ENCODE results near the gene STN1.

STN1 gene

DNA sequence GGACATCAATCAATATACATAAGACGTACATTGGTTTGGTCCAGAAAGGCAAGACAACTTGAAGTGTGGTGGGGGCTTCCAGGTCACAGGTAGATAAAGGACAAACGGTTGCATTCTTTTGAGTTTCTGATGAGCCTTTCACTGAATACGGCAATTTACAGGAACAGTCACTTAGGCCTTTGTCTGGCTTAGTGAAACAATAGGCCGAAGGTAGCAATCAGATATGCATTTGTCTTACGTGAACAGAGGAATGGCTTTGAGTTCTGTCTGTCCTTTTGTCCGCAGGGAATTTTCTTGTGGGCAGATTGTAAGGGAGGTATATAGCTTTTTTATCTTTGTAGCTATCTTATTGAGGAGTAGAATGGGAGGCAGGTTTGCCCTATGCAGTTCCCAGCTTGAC, 10.8 kb upstream of the STN1 start:
- DNase-seq, result no peak

DNA sequence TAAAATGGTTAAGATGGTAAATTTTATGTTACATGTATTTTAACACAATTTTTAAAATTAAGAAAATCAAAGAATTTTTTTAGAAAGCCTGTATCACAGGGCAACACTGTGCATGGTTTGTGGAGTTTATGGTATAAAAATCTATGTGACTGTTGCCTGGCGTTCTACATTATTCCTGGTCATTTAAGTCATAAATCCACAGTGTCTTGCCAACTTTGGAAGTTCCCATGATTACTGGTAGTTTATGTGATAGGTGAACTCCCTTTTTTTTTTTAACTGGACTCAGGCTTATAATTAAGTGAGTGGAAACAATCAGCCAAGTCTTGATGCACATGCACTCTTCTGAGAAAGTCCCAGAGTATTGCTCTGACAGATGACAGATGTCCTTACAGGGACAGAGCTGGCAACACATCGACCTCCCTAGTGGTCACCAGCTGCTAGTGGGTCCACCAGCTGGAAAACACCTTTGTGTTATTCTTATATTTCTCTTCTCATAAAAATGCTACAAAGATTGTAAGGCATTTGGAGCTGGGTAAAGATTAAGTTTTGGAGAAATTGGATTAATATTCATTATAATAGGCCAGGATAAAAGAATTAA, 8.8 kb upstream of the STN1 start:
- no peak for DNase-seq

DNA sequence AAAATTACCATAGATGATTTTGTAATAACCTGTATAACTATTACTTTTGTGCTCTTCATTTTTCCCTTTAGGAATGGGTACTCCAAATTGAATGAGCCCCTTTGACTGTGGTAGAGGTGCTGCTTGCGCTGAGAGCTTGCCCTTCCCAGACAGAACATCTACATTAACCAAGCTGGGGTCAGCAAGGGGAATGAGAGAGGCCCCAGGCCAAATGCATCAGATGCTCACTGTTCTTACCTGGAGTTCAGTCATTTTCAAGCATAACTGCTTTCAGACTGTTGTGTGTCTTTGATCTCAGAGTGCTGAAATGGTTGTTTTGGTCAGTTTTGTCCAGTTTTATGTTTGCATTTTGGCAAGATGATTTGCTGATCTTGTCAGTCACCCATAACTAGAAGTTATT, 7.6 kb upstream of the STN1 start:
- no peak for DNase-seq

DNA sequence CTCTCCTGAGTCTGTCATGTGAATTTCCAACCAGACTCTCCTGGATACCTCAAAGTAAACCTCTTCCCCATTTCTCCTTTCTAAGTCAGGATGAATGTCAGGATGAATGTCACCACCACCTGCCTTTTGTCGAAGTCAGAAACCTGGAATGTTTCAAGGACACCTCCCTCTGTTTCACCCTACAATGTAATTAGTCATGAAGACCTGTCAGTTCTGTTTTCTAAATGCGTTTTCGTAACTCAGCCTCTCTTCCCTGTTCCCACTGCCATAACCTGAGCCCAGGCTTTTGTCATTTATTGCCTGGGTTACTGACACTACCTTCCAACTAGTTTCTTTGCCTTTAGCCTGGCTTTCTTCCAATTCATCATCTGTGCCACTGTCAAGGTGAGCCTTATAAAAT, 5.5 kb upstream of the STN1 start:
- no peak for DNase-seq

DNA sequence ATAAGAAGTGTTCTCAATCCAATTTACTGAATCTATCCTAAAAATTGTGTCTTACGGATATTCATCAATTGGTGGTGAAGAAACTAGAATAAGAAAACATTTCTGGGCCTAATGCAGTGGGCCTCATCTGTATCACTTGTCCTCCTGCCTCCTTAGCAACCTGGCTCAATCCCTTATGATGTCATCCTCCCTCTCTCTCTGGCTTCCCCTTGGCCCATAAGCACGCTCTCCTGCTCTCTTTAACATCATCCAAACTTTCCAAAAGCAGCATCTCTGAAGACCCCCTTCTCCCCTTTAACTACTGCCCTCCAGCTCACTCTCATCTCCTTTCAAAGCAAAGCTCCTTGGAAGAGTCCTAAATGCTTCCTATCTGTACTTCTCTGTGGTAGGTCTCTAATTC, 4.7 kb upstream of the STN1 start:
- DNase-seq, result no peak

DNA sequence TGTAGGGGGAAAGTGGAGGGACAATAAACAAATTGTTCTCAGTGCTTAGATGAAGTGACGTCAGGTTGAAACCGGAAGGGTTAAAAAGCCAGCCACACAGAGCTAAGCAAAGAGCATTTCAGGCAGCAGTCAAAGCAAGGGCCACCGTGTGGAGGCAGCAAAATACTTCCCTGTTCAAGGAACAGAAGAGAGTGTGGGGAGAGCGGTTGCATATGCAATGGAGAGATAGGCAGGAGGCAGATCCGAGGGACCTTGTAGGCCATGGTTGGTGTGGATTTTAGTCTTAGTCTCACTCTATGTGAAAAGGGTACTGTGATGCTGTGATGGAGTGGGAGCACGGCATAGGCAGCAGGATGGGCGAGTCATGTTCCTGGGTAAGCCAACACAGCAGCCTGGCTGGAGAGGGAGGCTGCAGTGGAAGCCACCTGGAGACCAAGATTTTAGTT, 3.8 kb upstream of the STN1 start:
- no peak for DNase-seq

DNA sequence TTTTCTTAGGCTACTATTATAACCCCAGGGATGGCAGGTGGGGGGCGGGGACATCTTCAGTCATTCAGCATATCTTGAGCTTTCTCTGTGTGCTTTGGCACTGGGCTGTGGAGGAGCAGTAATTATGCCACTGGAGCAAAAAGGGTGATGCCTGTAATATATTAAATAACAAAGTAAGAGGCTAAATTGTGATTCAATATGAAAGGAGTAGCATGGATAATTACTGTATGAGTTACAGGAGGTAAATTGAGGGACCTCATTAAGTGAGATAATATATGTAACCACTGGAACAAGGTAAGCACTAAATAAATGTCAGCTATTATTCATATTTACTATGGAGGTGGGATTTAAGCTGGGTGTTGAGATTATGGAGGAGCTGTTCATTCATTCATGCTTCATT, 3.3 kb upstream of the STN1 start:
- DNase-seq, result no peak

DNA sequence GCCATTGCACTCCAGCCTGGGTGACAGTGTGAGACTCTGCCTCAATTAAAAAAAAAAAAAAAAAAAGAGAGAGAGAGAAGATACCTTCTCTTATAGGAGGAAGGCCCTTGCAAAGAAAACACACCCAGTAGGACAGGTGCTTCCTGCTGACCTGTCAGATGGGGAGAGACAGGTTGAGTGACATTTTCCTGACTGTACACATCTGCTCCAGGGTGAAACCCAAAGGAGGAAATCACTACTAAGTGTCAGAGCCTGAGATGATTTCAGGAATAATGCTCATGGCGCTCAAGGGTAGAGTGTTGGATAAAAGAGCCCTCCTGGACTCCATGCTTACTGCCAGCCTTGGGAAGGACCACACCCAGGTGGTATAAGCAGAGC, 1.7 kb upstream of the STN1 start:
- no peak for DNase-seq

DNA sequence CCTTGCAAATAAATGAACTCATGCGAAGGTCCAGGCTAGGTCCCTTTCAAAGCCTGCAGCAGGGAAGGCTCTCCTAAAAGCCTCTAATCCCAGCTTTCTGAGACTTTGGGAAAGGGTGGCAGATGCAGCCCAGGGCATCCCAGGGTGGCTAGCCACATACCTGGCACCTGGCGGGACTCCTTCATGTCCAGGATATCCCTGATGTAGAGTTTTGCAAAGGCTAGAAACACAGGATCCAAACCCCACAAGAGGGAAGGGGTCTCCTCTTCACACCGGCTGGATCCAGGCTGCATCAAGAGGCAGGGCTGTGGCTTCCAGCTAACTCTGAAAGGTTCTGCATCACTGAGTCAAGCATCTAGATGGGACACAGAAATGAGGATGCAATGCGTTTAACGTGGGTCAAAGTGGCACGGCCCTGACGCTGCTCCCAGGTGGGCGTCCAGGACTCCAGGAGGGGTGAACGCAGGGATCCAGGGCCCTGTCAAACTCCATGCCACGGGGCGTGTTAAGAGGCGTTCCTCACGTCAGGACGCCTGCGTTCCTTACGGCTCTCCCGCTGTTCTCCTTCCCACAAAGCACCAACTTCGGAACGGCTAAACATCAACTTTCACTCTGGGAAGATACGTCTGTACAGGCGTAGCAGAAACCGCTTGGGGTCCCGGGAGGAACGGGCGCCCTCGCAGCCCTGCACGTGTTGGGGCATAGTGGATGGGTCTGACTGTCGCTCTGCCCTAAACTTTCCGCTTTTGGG, 507 bp downstream of the STN1 start:
- DNase-seq, result no peak

DNA sequence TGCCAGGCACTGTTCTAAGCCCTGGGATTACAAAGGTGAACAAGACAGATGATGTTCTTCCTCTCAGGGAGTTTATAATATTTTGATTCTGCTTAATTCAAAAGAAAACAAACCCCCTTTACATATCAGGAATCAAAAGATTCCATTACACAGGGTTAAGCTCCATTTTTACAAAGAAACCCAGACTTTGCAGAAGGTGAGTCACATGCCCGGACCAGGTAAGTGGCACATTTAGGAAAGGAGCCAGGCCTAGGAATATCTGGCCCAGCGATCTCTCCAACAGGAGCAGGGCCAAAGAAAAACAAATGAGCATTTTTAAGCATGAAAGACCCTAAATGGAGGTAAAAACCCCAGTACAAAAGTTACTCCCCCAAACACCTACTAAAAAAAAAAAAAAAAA, 1.1 kb downstream of the STN1 start:
- DNase-seq, result no peak

DNA sequence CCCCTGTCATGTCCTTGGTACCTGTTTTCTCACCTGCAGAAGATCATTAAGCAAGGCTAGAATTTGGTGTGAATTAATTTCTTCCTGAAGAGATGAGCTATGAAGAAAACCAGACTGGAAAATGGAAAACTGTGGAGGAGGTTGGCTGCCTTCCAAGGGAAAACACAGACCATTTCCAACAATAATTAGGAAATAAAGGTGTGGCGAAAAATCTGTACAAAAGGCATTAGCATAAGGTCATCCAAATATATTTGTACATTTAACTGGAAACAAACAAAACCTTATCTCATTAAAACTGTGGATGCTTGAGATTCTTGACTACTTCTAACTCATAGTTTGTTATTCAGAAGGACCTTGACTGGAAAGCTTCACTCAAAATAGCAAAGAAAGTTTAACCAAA, 1.7 kb downstream of the STN1 start:
- DNase-seq, result no peak

DNA sequence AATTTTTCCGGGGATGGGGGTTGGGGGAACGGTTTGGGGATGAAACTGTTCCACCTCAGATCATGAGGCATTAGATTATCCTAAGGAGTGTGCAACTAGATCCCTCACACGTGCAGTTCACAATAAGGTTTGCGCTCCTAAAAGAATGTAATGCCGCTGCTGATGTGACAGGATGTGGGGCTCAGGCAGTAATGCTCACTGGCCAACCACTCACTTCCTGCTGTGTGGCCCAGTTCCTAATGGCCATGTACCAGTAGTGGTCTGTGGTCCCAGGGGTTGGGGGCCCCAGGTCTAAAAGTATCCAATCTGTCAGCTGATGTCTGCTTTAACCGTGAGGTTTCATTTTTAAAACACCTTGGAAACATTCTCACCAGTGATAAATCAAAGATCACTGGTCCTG, 2.2 kb downstream of the STN1 start:
- DNase-seq, result no peak

DNA sequence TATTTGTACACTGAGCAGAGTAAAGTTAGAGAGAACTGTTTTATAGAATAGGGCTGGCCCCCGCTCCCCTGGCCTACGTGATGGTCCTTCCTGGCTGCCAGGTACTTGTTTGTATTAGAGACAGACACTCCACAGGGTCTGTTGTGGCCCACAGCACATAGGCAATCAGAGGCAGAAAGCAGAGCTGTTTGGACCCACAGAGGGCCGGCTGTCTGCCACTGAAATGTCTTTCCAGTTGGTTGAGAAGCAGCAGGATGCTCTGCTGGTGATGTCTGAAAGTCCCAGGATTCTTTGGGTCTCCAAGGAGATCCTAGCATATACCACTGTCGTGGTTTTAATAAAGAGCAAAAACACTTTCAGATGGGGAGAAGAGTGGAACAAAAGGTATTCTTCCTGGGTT, 5.2 kb downstream of the STN1 start:
- no peak for DNase-seq

DNA sequence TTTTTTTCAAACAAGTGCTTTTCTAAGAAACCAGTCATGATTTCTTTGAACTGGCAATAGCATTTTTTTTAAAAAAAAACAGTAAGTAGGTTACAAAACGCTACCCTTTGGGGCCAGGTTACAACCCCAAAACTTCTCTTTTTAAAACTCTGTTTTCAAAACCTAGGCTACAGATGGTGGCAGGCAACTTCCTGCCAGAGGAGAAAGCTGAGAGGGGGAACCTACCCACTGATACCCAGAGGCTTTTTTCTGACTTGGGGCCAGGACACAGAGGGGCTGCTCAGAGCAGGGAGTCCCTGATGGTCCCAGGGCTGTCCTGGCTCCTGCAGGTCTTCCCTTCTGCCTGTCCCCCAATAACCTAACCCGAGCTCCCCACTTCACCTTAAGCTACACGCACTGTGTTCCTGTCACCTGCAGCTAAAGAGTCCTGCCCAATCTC, 6.9 kb downstream of the STN1 start:
- DNase-seq, result no peak

DNA sequence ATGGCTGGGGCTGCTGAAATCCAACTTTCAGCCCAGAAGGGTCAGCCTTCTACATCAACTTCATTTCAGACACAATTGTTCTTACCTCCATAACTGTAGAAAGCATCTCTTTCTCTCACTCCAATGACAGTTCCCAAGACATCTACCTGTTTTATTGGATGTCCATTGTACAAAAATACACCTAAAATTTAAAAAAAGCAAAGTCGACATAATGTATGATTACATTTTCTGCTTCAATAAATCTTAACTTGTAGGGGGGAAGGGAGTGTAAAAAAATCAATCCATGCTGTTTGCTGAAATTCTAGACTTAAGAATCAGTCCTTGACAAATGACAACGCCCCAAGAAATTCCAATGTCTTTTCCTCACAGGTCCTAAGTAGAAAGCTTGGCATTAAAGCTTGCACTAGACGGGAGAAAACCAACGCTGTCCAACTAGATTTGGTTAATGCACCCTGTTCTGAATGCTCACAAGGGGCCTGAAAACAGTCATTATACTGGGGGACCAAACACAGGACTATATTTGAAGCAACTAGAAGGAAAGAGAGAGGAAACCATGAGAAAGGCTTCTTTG, 7.5 kb downstream of the STN1 start:
- DNase-seq, result no peak

DNA sequence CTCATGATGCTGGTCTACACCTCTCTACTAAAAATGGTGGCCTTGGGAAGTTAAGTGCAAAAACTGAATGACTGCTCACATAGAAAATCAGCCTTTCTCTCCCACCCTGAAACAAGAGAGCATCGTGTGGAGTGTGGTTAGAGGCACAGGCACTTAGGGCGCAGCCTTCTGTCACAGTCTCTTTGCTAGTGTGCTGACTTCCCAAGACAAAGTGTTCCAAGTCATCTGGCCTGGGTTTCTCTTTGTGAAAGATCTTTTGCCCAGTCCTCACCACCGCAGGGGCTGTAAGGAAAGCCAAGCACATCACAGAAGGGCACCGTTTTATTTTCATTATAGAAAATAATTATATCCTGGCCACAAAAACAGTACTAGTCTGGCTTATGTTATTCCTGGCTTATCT, 12.5 kb downstream of the STN1 start:
- DNase-seq, result no peak

DNA sequence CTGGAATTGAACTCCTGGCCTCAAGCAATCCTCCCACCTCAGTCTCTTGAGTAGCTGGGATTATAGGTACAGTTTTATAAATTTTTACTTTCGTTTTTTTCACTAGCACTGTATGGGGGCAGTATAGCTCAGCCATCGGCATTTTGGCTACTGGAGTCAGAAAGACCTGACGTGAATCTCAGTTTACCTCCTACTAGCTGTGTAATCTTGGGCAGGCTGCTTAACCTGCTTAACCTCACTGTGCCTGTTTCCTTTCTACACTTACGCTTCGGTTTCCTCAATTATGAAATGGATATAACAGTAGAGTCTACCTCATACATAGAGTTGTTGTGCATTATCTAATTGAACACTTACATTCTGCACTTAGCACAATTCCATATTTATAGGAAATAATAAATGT, 16.7 kb downstream of the STN1 start:
- DNase-seq, result no peak

DNA sequence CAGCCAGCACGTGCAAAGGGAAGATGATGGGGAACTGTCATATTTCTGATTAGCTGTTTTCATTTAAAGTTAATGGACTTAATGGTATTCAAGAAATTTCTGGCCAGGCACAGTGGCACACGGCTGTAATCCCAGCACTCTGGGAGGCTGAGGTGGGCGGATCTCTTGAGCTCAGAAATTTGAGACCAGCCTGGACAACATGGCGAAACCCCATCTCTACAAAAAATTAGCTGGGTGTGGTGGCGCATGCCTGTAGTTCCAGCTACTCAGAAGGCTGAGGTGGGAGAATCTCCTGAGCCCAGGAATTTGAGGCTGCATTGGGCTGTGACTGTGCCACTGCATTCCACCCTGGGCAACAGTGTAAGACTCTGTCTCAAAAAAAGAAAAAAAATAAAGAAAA, 18.7 kb downstream of the STN1 start:
- DNase-seq, result no peak

DNA sequence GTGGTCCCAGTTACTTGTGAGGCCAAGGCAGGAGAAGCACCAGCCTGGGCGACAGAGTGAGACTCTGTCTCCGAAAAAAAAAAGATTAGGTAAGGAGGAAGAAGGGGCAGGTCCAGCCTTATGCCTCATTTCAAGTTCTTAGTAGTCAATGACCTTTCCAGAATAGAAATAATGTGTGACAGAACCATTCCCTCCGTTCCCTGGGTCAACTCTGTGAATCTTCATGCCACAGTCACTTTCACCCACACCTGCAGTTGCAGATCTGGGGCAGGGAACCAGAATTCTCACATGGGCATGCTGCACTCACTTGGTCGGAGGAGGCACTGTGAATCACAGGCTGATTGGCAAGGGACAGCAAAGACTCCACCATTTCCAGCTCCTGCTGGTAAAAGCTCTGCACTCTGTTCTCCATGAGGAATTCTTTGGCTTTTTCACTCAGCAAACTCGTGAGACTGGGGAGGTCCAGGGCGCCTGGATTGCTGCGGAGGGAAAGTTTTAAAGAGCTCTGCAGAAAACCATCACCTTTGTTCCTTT, 20.7 kb downstream of the STN1 start:
- no peak for DNase-seq

DNA sequence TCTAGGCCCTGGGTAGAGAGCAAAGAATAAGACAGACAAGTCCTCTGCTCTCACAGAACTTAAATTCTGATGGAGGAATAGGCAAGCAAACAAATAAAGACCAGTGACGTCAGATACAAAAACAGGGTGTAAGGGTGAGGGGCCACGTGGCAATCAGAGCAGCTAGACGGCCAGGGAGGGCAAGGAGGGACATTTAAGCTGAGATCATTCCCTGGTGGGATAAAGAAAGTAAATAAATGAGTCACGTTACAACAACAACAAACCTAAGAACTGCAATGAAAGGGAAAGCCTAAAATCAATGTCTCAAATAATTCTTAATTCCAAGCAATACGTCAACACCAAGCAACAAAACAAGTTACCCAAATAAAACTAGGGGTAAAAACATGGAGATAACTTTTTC, 21.8 kb downstream of the STN1 start:
- DNase-seq, result no peak

DNA sequence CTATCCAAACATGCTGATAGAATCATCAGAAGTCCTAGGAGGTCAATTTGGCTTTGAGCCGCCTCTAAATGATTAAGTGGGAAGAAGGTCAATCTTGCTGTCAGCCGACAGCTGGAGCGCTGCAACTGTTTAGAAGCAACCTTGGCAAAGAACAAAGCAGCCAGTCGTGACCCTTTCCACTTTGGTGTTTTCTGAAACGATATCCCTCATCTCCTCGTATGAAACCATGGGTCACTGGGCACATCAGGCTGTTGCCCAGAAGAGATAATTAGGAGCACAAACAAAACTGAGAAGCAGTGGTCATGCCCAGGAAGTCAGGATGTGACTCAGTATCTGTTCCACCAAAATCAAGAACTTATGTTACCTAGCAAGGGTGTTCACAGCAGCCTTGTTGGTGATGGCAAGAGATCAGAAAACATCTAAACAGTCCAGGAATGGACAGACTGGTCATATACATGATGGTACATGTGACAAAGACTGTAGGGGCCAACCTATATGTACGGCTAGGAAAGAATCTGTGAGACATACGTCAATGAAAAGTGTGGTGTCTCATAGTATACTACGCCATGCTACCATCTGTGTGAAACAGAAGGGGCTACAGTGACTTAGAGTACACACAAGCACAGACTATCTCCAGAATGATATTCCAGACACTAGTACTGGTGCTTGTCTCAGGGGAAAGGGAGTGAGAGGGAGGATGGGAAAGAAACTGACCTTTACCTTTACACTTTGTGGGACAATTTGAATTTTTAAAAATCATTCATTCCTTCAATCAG, 22.4 kb downstream of the STN1 start:
- DNase-seq, result no peak

DNA sequence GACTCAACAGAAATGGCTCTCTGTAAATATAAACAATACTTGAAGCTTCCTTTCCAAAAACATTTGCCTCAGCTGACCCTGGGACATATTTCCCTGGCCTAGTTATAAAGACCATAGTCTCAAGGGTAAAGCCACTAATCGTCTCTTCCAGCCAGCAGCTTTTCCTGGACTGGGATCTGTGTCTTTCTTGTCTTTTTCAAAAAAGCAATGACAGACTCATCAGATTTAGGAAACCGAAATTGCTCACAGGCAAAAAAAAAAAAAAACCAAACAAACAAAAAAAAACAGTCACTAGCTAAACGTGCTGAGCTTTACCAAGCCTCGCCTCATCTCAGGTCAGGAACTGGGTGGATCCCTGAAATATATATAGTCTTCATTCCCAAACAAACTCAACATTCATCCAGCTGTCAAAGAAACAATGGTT, 23.5 kb downstream of the STN1 start:
- DNase-seq, result no peak

DNA sequence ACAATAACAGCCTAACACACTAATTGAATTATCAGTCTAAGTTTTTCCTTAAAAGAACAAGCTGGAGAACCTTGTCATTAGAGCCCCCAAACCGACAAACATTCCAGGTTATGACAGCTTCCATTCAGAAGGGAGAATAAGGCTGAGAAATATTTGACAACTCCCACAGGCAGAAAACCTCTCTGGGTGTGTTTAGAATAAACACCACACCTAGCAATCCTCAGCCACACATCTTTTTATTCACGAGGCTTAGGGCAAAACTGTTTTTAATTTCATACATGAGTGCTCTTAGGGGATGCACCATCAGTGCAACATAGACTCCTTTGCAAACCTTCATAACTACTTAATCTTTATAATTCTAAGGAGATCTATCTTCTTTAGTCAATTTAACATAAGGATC, 24.2 kb downstream of the STN1 start:
- no peak for DNase-seq

DNA sequence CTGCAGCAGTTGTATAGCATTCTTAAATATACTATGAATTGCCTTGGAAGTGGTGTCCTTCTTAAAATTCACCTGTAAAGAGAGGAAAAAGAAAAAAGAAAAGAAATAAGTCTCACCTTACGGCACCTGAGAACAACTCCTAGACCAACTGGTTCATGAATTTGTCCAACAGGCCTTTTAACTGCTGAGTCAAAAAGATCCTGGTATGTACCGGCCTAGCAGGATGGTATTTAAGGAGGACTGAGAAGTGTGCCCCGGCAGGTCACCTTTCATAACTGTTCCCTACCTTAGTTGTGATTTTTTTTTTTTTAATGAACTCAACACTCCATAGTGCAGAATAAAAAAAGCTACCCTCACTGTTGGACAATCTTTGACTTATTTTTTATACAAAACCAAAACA, 25.8 kb downstream of the STN1 start:
- no peak for DNase-seq

Data from COR-L47 (cell line).